Gastrocnemius medialis (tissue), 4 donors: ENCODE data around the gene CDH20.

ENCODE experiments used
- CTCF ChIP-seq, 5 experiments: fragments of 450-650 bp in 3 of 5; fragments of 200-600 bp in 2 of 5; sonication (generic) in 2 of 5; IDR thresholded peaks in 4 of 5; conservative IDR thresholded peaks in 1 of 5; 1 replicate in 4 of 5; 2 replicates in 1 of 5; pipeline ENCODE4 v1.5.1; 2016 to 2019; ENCODE audit warnings: antibody characterized with exemption in 5 of 5, mild to moderate bottlenecking in 3 of 5, moderate library complexity in 3 of 5
- POLR2A ChIP-seq, 2 donors: fragments of 450-650 bp; IDR thresholded peaks; one replicate each; pipeline ENCODE4 v1.6.1; 2017; ENCODE audit warnings: antibody characterized with exemption in 2 of 2, mild to moderate bottlenecking in 2 of 2, moderate library complexity in 2 of 2

GRCh38 chr18:61556316-61556715 is 223.1 kb downstream of the CDH20 start:
- no peak for TF ChIP-seq CTCF (IDR thresholded peaks at IDR 0.05 in 4 of 5, conservative IDR thresholded peaks at IDR 0.05 in 1 of 5)
- TF ChIP-seq POLR2A (IDR thresholded peaks at IDR 0.05): no peak
